Vagina (tissue), 2 donors: ENCODE results near the gene RPS27L. TPM values are rescaled to one million over a fixed set of nuclear protein-coding genes. Genes with fewer than 3 reads are reported as not detected.

Source experiments
- DNase-seq, 2 donors: peaks; one replicate each; pipeline ENCODE4 v3.0.0-alpha.2; 2017; ENCODE audit errors: extremely low spot score in 2 of 2
- H3K27ac ChIP-seq: fragments of 200-600 bp; sonication (generic); one replicate; pipeline ENCODE4 v1.5.1; 2019
- H3K27me3 ChIP-seq: fragments of 200-600 bp; sonication (generic); one replicate; pipeline ENCODE4 v1.5.1; 2019
- H3K36me3 ChIP-seq, 2 donors: fragments of 200-600 bp; sonication (generic); one replicate each; pipeline ENCODE4 v1.5.1; 2017 to 2019
- H3K4me1 ChIP-seq: fragments of 200-600 bp; sonication (generic); one replicate; pipeline ENCODE4 v1.5.1; 2019
- H3K4me3 ChIP-seq, 2 donors: fragments of 200-600 bp; sonication (generic); 1 replicate in 1 of 2; 2 replicates in 1 of 2; pipeline ENCODE4 v1.5.1; 2016 to 2019
- H3K9me3 ChIP-seq: fragments of 200-600 bp; sonication (generic); one replicate; pipeline ENCODE4 v1.5.1; 2019
- CTCF ChIP-seq, 3 experiments: fragments of 450-650 bp in 2 of 3; fragments of 200-600 bp in 1 of 3; sonication (generic) in 1 of 3; IDR thresholded peaks; one replicate each; pipeline ENCODE4 v1.5.1; 2017 to 2019; ENCODE audit warnings: antibody characterized with exemption in 3 of 3, mild to moderate bottlenecking in 2 of 3, moderate library complexity in 2 of 3
- POLR2A ChIP-seq, 2 donors: fragments of 450-650 bp; IDR thresholded peaks; one replicate each; pipeline ENCODE4 v1.6.1; 2017; ENCODE audit warnings: antibody characterized with exemption in 2 of 2, mild to moderate bottlenecking in 2 of 2, moderate library complexity in 2 of 2
- POLR2AphosphoS5 ChIP-seq, 2 donors: sonication (generic); formaldehyde crosslinking; IDR thresholded peaks; one replicate each; pipeline ENCODE4 v1.9.0; 2017; ENCODE audit warnings: antibody characterized with exemption in 2 of 2, mild to moderate bottlenecking in 2 of 2, low read depth in 1 of 2; ENCODE audit not compliant: insufficient read depth in 1 of 2
- intact Hi-C: fragments of 100-400 bp; cut with DNase I; formaldehyde crosslinking; loops from one replicate; pipeline ENCODE4 v1.15.1; 2023
- total RNA-seq: library from RNA; depleted of rRNA; stranded (reverse); fragments of >200 nt; gene quantifications from one replicate; pipeline ENCODE4 v1.2.3, GENCODE V29; 2016

The RPS27L gene
- total RNA-seq, 1 donor from 2014 or later: 74.6 TPM

- no peak for TF ChIP-seq POLR2A (IDR thresholded peaks at IDR 0.05)
- TF ChIP-seq CTCF (IDR thresholded peaks at IDR 0.05): no peak
- TF ChIP-seq POLR2AphosphoS5 (IDR thresholded peaks at IDR 0.05; ENCODE audit: insufficient read depth in 1 of 2, low read depth in 1 of 2): no peak
- Histone ChIP-seq H3K27me3 (no peaks in the 10 kb centered on the region), H3K9me3 (no peaks in the 10 kb centered on the region), H3K27ac (no peak overlapping the region), H3K36me3 (no peaks in the 10 kb centered on the region), H3K4me1 (peaks cover 30% of the 10 kb centered on the region), H3K4me3 (no peak overlapping the region)
- DNase-seq: no peak
- intact Hi-C loops: no loop called here
These were observed 43.4 kb upstream of the RPS27L start for GRCh38 chr15:63200464-63201249.

DNA sequence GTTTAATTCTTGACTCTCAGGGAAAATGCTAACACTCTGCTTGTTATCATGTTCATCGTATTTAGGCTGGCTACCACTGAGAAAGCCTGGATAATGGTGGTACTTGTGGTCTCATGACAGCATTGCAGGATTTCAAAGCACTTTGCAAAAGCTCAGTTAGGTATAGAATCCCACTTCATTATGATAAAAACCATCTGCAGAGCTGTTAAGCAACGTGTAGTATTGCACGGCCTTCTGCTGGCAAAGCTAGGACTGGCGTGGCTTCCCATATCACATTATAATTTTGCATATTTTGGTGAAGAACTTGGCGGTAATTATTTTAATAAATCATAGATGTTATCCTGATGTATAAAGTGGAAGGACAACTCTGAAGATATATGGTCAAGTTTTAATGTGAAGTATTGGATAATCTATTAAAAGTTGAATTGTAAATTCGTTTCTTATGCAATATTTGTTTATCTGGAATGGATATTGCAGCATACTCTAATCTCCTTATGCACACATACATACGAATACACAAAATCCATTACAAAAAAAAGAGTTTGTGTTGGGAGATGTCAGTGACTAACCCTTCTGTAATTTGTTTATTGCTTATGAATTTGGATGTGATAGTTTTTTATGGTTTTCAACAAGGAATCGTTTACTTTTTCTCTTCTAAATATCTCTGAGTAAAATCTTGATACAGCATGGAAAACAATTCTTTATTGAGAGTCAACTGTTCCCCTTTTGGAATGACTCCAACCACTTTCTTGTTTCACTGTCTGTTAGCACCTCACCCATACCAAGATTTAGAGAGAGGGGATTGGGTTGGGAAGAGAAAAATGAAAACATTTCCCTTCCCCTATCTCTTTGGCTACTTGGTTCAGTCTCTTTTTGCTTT lies 41.3 kb upstream of the RPS27L start:
- Histone ChIP-seq H3K36me3 (no peaks in the 10 kb centered on the region), H3K27ac (no peak overlapping the region), H3K27me3 (no peaks in the 10 kb centered on the region), H3K4me3 (no peak overlapping the region), H3K9me3 (no peaks in the 10 kb centered on the region), H3K4me1 (peaks cover 47% of the 10 kb centered on the region)
- intact Hi-C loops: loop anchor here (10.0 kb wide), 1 partner anchor 46 kb away; no protein-coding TSS in a partner anchor
- TF ChIP-seq CTCF (IDR thresholded peaks at IDR 0.05): no peak
- TF ChIP-seq POLR2A (IDR thresholded peaks at IDR 0.05): no peak
- TF ChIP-seq POLR2AphosphoS5 (IDR thresholded peaks at IDR 0.05; ENCODE audit: insufficient read depth in 1 of 2, low read depth in 1 of 2): no peak
- no peak for DNase-seq

DNA sequence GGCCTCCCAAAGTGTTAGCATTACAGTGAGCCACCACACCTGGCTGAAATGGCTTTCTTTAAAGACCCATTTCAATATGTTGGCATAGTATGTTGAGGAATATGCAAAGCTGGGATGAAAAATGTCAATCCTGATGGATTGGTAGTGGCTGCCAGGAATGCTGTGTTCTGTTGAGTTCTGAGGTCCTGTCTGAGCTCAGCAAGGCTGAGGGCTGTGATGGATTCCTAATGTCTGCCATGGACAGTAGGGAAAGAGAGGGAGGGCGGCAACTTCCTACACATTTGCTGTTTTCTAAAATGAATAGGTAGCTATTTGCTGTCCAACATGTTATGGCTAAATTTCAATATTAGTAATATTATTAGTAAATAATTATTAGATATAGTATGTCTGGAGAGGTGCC lies 40.3 kb upstream of the RPS27L start:
- intact Hi-C loops: loop anchor here (10.0 kb wide), 1 partner anchor 47 kb away; no protein-coding TSS in a partner anchor
- Histone ChIP-seq H3K4me3 (no peak overlapping the region), H3K4me1 (peaks cover 54% of the 10 kb centered on the region), H3K36me3 (no peaks in the 10 kb centered on the region), H3K9me3 (no peaks in the 10 kb centered on the region), H3K27ac (no peak overlapping the region), H3K27me3 (no peaks in the 10 kb centered on the region)
- DNase-seq: no peak
- no peak for TF ChIP-seq POLR2AphosphoS5 (IDR thresholded peaks at IDR 0.05; ENCODE audit: insufficient read depth in 1 of 2, low read depth in 1 of 2)
- no peak for TF ChIP-seq CTCF (IDR thresholded peaks at IDR 0.05)
- TF ChIP-seq POLR2A (IDR thresholded peaks at IDR 0.05): no peak

DNA sequence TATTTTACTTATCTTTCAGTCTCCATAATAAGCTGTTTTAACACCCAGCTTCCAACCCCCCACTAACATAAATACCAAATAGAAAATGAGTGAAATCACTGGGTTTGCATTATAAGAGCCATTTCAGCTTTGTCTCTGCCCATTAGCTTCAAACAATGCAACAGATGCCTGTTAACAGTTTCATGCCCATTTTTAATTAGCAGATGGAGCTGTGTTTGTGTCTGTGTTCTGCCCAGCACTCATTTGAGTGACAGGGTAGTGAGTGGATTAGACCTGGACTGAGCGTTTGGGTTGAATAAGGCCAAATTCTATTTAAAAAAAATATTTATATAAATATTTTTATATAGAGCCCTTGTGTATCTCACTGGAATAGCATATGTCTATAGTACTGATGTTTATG lies 39.6 kb upstream of the RPS27L start:
- Histone ChIP-seq H3K27me3 (no peaks in the 10 kb centered on the region), H3K9me3 (no peaks in the 10 kb centered on the region), H3K27ac (no peak overlapping the region), H3K4me1 (peaks cover 59% of the 10 kb centered on the region), H3K36me3 (no peaks in the 10 kb centered on the region), H3K4me3 (no peak overlapping the region)
- TF ChIP-seq POLR2A (IDR thresholded peaks at IDR 0.05) (no peak), POLR2AphosphoS5 (IDR thresholded peaks at IDR 0.05; ENCODE audit: insufficient read depth in 1 of 2, low read depth in 1 of 2) (no peak), CTCF (IDR thresholded peaks at IDR 0.05) (no peak)
- intact Hi-C loops: loop anchor here (10.0 kb wide), 1 partner anchor 48 kb away; no protein-coding TSS in a partner anchor
- DNase-seq: no peak
